Measurements from ENCODE around the gene GSTM1.
"Not testable (repeated sequence)": the region's sequence is repeated elsewhere in the genome, so short reads cannot be mapped to it uniquely, and the experiment has no call there.

Gene GSTM1

DNA sequence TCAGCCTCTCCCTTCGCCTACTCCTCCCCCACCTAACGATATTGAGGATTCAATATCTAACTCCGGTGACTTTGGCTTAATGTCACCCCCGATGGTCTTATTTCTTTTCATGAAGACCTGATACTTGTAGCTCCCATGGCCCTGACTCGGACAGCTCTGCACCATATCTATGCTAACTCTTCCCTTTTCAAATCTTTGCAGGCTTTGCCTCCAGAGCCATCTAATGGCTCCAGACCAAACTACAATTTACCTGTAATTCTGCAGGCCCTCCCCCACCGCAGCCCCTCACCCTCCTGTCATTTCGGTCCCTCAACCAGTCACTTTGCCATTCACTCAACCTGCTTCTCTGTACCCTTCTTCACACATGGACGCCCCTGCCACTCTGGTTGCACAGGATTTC, 16.6 kb downstream of the GSTM1 start:
- no peak for DNase-seq

DNA sequence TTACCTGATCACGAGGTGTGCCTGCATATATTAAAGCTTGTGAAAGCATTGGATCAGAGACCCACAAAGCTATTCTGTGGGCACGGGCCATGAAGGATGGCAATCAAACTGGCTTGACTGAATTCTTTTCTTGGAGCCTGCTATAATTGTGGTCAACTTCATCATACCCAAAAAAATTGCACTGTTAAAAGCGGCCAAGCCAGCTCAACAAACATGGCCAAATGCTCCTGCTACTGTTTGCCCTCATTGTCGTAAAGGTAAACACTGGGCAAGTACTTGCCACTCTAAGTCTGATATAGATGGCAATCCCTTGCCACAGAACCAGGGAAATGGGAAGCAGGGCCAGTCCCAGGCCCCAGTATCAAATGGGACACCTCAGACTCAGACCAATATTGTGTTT, 17.8 kb downstream of the GSTM1 start:
- no peak for DNase-seq

DNA sequence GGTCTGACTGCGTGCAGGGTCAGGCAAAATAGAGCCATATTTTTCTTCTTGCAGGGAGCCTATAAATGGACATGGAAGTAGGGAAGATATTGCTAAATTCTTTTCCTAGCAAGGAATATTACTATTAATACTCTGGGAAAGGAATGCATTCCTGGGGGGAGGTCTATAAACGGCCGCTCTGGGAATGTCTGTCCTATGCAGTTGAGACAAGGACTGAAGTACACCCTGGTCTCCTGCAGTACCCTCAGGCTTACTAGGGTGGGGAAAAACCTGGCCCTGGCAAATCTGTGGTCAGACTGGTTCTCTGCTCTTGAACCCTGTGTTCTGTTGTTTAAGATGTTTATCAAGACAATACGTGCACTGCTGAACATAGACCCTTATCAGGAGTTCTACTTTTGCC, 21.3 kb downstream of the GSTM1 start:
- not testable (repeated sequence) for DNase-seq

DNA sequence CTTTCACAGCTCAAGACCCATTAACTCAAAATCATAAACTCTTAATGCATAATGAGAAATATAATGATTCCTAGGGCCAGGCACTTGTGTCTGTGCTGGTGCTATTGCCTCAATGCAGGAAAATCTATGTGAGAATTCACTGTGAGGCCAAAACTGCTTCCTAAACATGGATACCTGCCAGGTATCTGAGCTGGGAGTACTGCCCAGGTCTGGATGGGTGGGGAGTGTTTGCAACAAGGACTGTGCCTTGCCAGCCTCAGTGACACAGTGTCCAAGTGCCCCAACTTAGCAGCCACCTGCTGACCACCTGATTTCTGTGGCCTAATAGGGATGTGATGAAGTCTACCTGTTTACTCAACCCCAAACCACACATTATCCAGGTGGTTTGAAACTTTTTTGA, 22.2 kb downstream of the GSTM1 start:
- not testable (repeated sequence) for DNase-seq

DNA sequence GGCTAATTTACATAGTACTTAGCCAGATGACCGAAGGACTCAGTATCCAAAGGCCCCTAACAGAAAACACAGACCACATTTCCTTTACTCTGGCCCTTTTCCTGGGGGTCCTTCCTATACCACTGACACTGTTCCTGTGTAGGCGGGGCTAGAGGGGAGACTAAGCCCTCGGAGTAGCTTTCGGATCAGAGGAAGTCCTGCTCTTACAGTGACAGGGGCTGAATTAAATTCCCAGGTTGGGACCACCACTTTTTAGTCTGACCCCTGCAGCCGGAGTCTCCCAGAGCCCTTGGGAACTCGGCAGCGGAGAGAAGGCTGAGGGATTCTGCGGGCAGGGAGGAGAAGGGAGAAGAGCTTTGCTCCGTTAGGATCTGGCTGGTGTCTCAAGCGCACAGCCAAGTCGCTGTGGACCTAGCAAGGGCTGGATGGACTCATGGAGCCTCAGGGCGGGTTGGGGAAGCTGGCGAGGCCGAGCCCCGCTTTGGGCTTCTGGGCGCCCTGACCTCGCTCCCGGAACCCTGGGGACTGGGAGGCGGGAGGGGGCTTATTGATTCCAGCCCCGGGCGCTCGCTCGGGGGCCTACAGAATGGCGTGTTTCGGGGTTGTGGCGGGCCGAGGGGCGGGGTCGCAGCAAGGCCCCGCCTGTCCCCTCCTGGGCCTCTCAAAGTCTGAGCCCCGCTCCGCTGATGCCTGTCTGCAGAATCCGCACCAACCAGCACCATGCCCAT, 24.1 kb downstream of the GSTM1 start, which contains the start of gene GSTM5:
GSTM5 (plus strand) TSS at position 659 of the 728 bp plus-strand sequence; CDS start at position 721, 62 bp downstream.
- DNase-seq: not testable (repeated sequence)

DNA sequence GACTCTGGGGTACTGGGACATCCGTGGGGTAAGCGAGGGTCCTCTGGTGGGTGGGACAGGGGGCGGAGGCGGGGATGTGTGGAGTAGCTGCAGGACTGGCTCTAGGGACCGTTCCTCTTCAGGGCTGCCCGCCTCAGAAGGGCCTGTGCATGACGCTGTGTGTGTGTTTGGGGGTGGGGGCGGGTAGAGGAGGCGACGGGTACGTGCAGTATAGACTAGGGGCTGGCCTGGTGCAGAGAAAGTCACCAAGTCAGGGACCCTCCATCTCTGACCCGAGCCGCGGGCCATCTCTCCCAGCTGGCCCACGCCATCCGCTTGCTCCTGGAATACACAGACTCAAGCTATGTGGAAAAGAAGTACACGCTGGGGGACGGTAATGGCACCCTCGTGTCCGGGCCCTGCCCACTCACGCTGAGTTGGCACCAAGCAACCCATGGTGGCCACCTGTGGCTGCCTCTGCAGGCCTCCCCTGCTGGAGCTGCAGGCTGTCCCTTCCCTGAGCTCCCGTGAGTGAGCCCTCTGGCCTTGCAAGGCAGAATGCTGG, 24.8 kb downstream of the GSTM1 start:
- no peak for DNase-seq

DNA sequence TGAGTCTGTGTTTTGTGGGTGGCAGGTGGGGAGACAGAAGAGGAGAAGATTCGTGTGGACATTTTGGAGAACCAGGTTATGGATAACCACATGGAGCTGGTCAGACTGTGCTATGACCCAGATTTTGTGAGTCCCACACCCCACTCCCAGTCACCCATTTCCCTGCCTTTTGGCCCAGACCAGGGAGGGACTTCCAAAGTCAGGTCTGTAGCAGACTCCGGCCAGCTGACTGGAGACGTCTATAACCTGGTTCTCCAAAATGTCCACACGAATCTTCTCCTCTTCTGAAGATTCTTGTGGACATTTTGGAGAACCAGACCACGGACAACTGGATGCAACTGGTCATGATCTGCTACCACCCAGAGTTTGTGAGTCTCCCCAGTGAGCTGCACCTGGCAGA, 26.0 kb downstream of the GSTM1 start:
- no peak for DNase-seq

DNA sequence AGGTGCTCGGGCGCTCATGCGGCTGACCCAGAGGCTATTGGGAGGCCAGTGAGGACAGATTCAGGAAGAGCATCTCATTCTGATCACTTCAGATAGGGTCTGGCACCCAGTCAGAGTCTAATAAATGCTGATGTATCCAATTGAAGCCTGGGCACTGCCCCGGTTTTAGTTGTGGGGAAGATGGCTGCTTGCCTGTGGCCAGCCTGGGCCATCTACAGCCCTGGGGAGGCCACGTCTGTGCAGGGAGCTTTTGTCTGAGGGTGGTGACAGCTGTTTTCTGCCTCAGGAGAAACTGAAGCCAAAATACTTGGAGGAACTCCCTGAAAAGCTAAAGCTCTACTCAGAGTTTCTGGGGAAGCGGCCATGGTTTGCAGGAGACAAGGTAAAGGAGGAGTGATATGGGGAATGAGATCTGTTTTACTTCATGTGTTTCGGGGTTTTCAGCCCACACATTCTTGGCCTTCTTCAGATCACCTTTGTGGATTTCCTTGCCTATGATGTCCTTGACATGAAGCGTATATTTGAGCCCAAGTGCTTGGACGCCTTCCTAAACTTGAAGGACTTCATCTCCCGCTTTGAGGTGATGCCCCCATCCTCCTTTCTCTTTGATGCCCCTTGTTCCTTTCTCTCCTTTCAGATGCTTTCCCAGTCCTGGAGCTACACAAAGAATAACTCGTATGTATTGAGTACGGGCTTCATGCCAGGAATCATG, 27.2 kb downstream of the GSTM1 start:
- no peak for DNase-seq

DNA sequence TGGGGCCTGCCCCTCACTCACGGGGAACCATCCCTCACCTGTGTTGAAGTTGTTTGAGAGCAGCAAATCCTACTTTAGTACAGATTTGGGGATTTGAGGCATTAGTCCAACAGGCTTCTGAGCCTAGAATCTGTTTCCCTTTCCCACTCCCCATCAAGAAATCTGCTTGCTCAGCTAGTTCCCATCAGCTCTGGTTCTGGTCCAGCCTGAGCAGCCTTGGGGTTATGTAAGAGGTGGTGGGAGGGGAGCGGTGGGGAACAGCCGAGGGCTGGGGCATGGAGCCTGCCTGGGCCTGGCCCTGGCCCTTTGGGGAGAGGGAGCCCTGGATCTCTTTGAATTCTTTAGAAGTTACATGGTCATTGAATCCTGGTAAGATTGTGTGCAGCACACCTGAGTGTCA, 28.5 kb downstream of the GSTM1 start:
- no peak for DNase-seq

DNA sequence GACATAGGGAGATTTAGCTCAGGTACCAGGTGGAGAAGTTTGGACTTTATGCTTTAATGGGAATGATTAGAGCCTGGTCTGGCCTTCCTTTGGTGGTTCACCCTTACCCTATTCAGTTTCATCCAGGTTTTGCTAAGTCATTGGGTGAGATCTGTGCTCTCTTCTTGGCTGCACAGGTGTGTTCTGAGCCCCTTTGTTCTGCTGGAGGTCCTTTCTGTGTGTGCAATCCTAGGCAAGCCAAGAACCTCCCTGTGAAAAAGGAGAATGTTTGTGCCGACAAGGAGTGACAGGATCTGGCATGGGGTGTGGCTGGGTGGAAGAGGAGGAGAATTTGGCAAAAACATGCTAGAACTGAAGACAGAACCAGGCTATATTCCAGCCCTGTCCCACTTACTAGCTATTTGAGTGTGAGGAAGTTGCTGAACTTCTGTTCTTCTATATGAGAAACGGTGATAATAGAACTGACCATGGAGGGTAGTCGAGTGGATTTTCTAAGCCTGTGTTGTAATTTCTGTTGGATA, 29.0 kb downstream of the GSTM1 start:
- no peak for DNase-seq

DNA sequence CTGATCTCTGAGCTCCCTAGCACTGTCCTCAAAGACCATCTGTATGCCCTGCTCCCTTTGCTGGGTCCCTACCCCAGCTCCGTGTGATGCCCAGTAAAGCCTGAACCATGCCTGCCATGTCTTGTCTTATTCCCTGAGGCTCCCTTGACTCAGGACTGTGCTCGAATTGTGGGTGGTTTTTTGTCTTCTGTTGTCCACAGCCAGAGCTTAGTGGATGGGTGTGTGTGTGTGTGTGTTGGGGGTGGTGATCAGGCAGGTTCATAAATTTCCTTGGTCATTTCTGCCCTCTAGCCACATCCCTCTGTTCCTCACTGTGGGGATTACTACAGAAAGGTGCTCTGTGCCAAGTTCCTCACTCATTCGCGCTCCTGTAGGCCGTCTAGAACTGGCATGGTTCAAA, 30.1 kb downstream of the GSTM1 start:
- no peak for DNase-seq

DNA sequence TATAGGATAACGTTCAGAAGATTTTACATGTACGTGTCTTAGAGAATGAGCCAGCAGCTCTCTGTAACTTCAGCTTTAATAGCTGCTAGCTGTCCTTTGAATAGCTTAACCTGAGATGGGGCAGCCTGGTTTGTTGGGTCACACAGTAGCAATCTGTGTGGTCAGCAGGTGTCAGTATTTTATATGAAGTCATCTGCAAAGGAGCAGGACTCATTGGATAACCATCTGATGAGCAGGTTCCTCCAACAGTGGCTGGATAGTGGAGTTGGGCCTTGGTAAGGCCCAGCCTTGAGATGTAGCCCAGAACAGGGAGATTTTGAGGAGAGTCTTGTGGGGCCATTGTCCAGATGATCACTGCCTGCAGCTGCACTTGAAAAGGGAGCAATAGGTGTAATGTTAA, 30.9 kb downstream of the GSTM1 start:
- no peak for DNase-seq

DNA sequence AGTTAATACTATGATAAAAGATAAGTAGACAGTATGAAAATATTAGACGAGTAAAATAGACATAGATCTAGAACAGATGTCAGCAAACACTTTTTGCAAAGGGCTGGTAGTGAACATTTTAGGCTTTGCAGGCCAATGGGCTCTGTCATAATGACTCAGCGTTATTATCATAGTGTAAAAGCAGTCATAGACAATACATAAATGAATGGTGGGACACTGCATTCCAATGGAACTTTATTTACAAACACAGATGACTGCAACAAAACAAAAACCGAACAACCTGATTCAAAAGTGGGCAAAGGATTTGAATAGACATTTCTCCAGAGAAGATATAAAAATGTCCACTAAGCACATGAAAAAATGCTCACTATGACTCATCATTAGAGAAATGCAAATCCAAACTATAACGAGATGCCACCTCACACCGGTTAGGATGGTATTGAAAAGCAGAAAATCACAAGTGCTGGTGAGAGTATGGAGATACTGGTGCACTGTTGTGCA, 31.8 kb downstream of the GSTM1 start:
- no peak for DNase-seq

DNA sequence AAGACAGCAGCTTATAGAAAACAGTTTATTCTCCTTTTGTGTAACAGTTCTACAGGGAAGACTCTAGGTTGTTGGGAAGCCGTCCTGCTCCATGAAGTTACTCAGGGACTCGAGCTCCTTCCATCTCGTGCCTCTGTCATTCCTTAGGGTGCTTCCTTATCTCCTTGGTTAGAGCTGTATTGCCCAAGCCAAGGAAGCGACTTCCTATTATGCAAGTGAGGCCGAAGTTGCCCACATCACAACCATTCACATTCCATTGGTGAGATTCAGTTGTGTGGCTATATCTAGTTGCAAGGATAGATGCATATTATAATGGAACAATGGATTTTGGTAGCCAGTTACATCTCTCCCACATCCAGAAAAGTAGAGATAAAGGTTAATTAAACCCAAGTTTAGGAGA, 33.4 kb downstream of the GSTM1 start:
- no peak for DNase-seq

DNA sequence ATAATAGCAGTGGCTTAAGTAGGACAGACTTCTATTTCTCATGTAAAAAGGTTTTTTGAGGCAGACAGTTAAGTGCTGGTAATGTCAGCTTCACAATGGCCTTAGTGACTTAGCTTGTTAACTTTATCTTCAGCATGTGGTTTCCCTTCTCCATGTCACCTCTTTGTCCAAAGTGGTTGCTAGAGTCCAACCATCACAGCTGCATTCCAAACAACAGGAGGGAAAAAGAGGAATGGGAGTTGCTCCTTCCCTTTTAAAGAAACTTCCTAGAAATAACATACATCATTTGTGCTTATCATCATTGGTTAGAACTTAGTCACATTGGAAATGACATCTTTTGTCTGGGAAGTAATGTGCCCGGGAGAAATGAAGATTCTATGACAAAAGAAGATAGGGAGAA, 34.4 kb downstream of the GSTM1 start:
- no peak for DNase-seq

DNA sequence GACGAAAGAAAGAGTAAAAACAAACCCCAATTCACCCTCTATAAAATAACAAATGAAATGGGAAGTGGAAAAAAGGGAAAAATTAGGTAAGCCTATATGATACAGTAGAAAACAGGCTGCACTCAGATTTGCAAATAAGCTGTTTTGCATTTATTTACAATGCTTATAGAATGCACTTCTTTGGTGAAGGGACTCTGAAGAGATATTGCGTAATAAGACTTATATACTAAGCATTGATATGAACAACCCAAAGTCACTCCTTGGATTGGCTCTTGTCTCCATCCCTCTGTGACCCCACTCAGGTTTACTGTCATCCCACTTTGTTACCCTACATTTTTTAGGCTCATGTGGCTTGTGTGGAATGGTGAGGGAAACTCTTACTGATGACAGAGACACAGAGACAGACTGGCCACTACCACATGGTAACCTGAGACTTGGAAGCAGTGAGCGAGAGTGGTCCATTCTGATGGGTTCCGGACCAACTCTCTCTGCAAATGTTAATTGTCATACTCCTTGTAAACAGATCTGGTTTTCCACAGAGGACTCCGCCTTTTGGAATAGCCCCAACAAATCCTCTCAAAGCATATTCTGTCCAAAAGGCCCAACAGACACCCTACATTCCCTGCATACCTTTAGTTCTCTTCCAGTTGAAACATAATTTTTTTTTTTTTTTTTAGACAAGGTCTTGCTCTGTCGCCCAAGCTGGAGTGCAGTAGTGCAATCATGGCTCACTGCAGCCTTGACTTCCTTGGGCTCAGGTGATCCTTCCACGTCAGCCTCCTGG, 35.5 kb downstream of the GSTM1 start:
- DNase-seq: no peak

DNA sequence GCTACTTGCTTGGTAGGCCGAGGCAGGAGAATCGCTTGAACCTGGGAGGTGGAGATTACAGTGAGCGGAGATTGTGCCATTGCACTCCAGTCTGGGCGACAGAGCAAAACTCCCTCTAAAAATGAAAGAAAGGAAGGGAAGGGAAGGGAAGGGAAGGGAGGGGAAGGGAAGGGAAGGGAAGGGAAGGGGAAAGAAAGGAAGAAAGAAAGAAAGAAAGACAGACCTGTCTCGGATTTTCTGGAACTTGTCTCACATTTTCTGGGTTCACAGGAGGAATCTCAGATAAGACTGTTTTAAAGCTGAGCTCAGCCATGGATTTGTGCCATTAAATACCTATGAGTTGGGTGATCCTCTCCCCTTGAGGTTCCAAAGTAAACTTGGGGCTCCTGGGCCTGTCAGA, 37.3 kb downstream of the GSTM1 start:
- DNase-seq: no peak

DNA sequence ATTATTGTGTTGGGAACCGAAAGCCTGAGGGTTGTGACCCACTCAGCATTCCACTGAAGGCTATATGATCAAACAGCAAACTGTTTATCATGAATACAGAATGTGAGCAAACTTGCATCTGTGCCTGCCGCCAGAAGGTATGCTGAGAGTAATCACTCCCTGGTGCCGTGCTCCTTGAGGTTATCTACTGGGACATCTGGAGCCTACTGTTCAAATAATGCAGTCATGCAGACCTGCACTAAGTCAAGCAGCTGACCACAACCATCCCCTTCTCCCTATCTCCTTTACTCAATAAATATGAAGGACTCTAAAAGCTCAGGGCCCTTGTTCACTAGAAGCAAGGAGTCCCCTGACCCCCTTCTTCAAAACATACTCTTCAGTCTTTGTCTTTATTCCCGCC, 37.9 kb downstream of the GSTM1 start:
- no peak for DNase-seq

DNA sequence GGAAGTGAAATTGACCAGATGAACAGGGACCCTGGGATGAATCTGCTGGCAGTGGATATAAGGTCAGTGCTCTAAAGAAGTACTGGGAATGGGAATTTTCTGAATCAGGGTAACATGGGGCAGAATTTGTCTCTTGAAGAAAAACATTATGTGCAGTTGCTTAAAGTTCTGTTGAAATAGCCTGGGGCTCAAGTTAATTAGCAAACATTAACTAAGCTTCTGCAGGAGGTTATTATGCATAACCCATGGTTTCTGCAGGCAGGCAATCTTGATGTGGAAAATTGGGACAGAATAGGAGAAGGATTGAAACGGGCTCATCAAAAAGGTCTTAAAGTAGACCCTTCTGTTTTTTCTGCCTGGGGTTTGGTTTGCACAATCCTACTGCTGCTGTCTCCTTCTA, 38.4 kb downstream of the GSTM1 start:
- DNase-seq: no peak

DNA sequence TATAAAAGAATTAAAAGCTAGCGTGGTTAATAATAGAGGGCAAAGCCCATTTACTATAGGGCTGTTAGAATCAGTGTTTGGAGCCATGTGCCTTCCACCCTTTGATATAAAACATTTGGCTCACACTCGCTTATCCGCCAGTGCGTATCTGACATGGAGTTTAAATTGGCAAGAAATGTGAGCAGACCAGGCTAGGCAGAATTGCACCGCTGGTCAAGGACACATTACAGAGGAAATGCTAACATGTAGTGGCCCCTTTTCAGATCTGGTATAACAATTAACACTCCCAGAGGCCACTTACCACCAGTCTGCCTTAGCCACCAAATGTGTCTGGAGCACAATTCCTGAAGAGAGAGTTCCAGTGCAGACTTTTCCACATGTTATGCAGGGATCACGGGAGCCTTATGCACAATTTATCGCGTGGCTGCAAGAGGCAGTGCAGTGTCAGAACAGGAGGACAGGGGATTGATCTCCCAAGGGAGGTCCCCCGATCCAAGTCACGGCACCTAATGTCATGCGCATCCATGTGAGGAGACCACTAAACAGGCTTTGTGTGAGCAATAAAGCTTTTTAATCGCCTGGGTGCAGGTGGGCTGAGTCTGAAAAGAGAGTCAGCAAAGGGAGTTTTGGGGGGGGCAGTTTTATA, 39.2 kb downstream of the GSTM1 start:
- DNase-seq: no peak

DNA sequence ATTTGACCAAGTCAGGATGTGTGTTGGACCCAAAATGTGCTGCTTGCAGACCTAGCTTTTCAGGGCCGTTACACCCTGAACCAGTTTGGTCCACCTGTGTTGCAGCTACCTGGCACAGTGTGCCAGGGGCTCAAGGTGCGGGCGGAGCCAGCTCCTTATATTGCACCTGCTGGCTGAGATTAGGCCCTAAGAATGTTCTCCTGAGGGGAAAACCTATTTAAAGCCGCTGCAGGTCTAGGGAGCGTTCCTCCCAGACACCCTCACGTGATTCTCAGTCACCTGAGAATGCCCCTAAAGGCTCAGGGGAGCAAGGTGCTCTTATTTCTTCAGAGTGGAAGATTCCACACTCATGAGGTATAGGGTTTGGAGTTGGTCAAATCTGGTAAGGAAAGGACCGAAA, 41.3 kb downstream of the GSTM1 start:
- DNase-seq: no peak

DNA sequence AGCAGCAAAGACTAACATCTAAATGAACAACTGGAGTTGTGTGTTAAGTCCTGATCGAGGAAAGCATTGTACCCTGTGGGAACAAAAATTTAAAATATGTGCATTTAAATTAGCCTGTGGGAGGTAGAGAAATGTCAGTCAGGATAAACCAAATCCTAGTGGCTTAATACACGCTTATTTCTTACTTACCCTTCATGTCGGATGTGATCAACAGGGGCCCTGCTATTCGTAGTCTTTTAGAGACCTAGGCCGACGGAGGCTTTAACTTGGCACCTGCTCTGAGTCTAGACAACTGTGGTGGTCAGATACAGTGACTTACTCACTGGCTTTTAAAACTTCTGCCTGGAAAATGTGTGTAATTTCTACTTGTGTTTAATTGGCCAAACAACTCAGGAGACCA, 43.0 kb downstream of the GSTM1 start:
- DNase-seq: no peak

All from stimulated activated naive CD4-positive, alpha-beta T cell (primary cell).